OCI-LY7 (cell line): ENCODE measurements around the gene MTSS2. TPM values are rescaled to one million over a fixed set of nuclear protein-coding genes. Genes with fewer than 3 reads are reported as not detected.

ENCODE experiments used
- BruUV-seq: library from RNA; stranded (reverse); fragments of 400-500 nt; replicated peaks from 2 replicates; lab custom pipeline; 2021; lab: Mats Ljungman, UMichigan
- CTCF ChIA-PET: fragments of 300-600 bp; sonication (Branson Sonifier 250); formaldehyde crosslinking; loops from one replicate; lab custom pipeline; 2022; ENCODE audit warnings: antibody characterized with exemption; ENCODE audit not compliant: unreplicated experiment; lab: Charles Lee
- POLR2A ChIA-PET: fragments of 300-600 bp; sonication (Branson Sonifier 250); formaldehyde crosslinking; loops from one replicate; lab custom pipeline; 2022; ENCODE audit warnings: antibody characterized with exemption; lab: Charles Lee
- DNase-seq: peaks from one replicate; pipeline ENCODE4 v3.0.0-alpha.2; 2015; ENCODE audit warnings: low spot score
- H2AFZ ChIP-seq: fragments of 200-600 bp; sonication (generic), shearing (Covaris generic); 2 replicates; pipeline ENCODE4 v1.6.1; 2014; ENCODE audit warnings: mild to moderate bottlenecking, antibody characterized with exemption, low read length, moderate library complexity
- H3K27ac ChIP-seq: fragments of 200-600 bp; sonication (generic); 2 replicates; pipeline ENCODE4 v1.5.1; 2014; ENCODE audit warnings: mixed run types, low read depth, mild to moderate bottlenecking, moderate library complexity, low read length, inconsistent platforms; ENCODE audit not compliant: poor library complexity, severe bottlenecking
- H3K36me3 ChIP-seq: fragments of 200-600 bp; sonication (generic); 2 replicates; pipeline ENCODE4 v1.6.1; 2014; ENCODE audit warnings: mild to moderate bottlenecking, antibody characterized with exemption, low read length, moderate library complexity, mixed read lengths; ENCODE audit not compliant: insufficient read depth
- H3K4me1 ChIP-seq: fragments of 200-600 bp; sonication (generic); 2 replicates; pipeline ENCODE4 v1.5.1; 2014; ENCODE audit warnings: mild to moderate bottlenecking, low read length; ENCODE audit not compliant: insufficient read depth, poor library complexity, severe bottlenecking
- H3K4me2 ChIP-seq: fragments of 200-600 bp; sonication (generic); 2 replicates; pipeline ENCODE4 v1.6.1; 2014; ENCODE audit warnings: mild to moderate bottlenecking, low read length
- H3K4me3 ChIP-seq: fragments of 200-600 bp; sonication (generic); 2 replicates; pipeline ENCODE4 v1.5.1; 2014; ENCODE audit warnings: mild to moderate bottlenecking, low read depth, low read length; ENCODE audit not compliant: poor library complexity, severe bottlenecking
- H3K79me2 ChIP-seq: fragments of 200-600 bp; sonication (generic); 2 replicates; pipeline ENCODE4 v1.6.1; 2016; ENCODE audit warnings: low read depth, mild to moderate bottlenecking, low read length, moderate library complexity, mixed read lengths; ENCODE audit not compliant: insufficient read depth
- H3K9me2 ChIP-seq: fragments of 200-600 bp; sonication (generic); 2 replicates; pipeline ENCODE4 v1.6.1; 2016; ENCODE audit warnings: mild to moderate bottlenecking, low read length, mixed read lengths; ENCODE audit not compliant: insufficient read depth
- H3K9me3 ChIP-seq: fragments of 200-600 bp; sonication (generic); 2 replicates; pipeline ENCODE4 v1.6.1; 2014; ENCODE audit warnings: mild to moderate bottlenecking, mixed run types, low read length, mixed read lengths
- H4K20me1 ChIP-seq: fragments of 200-600 bp; sonication (generic); 2 replicates; pipeline ENCODE4 v1.6.1; 2014; ENCODE audit warnings: mild to moderate bottlenecking, antibody characterized with exemption, low read length, moderate library complexity, mixed read lengths; ENCODE audit not compliant: insufficient read depth
- EZH2phosphoT487 ChIP-seq: fragments of 200-600 bp; sonication (generic); IDR thresholded peaks from 2 replicates; pipeline ENCODE4 v1.6.1; 2018; ENCODE audit warnings: low read depth, borderline replicate concordance, mild to moderate bottlenecking, mixed run types, antibody characterized with exemption, low read length, moderate library complexity, mixed read lengths
- intact Hi-C: fragments of 100-400 bp; cut with micrococcal nuclease; formaldehyde crosslinking; loops from one replicate; pipeline ENCODE4 v1.10.0; 2022; ENCODE audit not compliant: unreplicated experiment
- total RNA-seq, 2 experiments: library from RNA; depleted of rRNA in 1 of 2; stranded (reverse); fragments of >200 nt in 1 of 2; shearing (Covaris generic) in 1 of 2; gene quantifications; 2 replicates each; pipeline ENCODE4 v1.2.3, GENCODE V29; 2014 to 2022
- TF ChIP-seq, protein P1 (sequence below): fragments of 200-600 bp; sonication (generic); conservative IDR thresholded peaks from 2 replicates; pipeline ENCODE4 v1.5.1; 2014; ENCODE audit warnings: mild to moderate bottlenecking, antibody characterized with exemption, low read length, moderate library complexity, mixed read lengths

MTSS2 gene
- total RNA-seq, 2 experiments from 2014 or later: 0.17 to 0.19 TPM

DNA sequence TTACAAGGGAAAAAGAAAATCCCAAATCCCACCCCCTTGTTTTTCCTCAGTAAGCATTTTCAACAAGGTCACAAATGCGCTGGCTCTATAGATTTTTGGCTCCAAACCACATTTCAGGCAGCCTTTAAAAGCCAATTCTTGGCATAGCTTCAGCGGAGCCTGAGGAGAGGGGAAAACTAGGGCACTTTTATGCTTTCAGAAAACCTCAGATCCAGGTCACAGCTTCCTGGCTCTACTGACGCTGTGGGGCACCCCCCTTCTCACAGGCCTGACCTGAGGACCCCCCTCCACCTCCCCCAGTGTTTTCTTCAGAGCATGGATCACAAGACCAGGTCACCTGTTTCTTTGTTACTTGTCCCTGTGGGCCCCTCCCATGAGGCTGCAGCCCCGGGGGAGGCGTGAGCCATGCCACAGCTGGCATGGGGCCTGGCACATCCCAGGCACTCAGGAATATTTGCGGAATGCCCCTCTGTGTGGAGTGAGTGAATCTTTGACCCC is 30.1 kb upstream of the MTSS2 start:
- Histone ChIP-seq H3K36me3 (peaks cover 12% of the 10 kb centered on the region), H4K20me1 (no peaks in the 10 kb centered on the region), H3K79me2 (no peaks in the 10 kb centered on the region), H3K9me2 (no peaks in the 10 kb centered on the region), H3K27ac (no peak overlapping the region), H3K9me3 (no peaks in the 10 kb centered on the region), H3K4me2 (no peak overlapping the region), H3K4me1 (no peaks in the 10 kb centered on the region), H2AFZ (no peak overlapping the region), H3K4me3 (no peak overlapping the region)
- CTCF ChIA-PET: no interaction called here
- no TSS peak for BruUV-seq
- POLR2A ChIA-PET: interaction anchor here (0.6 kb wide), 1 partner anchor 181 kb away, joined by 5 read pairs; no protein-coding TSS in a partner anchor
- no peak for DNase-seq
- intact Hi-C loops: no loop called here
- TF ChIP-seq EZH2phosphoT487: no peak
- TF ChIP-seq, protein P1, sequence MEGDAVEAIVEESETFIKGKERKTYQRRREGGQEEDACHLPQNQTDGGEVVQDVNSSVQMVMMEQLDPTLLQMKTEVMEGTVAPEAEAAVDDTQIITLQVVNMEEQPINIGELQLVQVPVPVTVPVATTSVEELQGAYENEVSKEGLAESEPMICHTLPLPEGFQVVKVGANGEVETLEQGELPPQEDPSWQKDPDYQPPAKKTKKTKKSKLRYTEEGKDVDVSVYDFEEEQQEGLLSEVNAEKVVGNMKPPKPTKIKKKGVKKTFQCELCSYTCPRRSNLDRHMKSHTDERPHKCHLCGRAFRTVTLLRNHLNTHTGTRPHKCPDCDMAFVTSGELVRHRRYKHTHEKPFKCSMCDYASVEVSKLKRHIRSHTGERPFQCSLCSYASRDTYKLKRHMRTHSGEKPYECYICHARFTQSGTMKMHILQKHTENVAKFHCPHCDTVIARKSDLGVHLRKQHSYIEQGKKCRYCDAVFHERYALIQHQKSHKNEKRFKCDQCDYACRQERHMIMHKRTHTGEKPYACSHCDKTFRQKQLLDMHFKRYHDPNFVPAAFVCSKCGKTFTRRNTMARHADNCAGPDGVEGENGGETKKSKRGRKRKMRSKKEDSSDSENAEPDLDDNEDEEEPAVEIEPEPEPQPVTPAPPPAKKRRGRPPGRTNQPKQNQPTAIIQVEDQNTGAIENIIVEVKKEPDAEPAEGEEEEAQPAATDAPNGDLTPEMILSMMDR: no peak

DNA sequence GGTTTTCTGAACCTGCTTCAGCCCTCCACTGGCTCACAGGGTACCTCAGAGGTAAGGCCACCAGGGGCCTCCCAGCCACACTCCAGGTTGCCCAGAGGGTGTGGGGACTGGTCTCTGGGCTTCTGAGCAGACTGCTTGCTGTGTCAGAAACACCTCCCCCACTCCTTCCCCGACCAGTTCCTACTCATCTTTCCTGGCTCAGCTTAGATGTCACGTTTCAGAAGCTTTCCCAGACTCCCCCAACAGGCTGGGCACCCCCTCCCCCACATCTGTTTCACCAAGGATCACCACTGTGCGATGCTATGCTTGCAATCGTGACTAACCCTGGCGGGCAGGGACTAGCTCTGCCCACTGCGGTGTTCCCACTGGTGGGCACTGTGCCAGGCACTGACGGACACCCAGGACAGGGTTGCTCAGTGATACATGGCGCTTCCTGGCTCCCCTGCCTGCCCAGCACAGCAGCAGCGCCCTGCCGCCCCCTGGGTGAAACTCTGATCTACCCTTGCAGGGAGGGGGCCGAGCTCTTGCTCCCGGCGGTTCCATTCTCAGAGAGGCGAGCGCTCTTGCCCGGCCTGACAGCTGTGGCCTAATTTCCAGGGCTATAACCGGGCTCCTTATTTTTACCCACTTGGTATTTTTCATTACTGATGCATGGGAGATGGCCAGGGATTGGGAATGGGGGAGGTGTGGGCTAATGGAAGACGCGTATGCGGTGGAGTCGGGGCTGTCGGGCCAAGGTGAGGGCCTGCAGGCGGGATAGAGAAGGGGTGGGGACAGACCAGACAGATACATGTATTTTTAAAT is 29.4 kb upstream of the MTSS2 start:
- TF ChIP-seq, protein P1: no peak
- no peak for TF ChIP-seq EZH2phosphoT487
- Histone ChIP-seq H4K20me1 (no peaks in the 10 kb centered on the region), H3K36me3 (peaks cover 8% of the 10 kb centered on the region), H3K4me2 (no peak overlapping the region), H3K27ac (no peak overlapping the region), H3K4me1 (no peaks in the 10 kb centered on the region), H2AFZ (no peak overlapping the region), H3K9me2 (no peaks in the 10 kb centered on the region), H3K4me3 (no peak overlapping the region), H3K79me2 (no peaks in the 10 kb centered on the region), H3K9me3 (no peaks in the 10 kb centered on the region)
- BruUV-seq: no TSS peak
- no peak for DNase-seq
- ChIA-PET POLR2A (no interaction called here), CTCF (no interaction called here)
- intact Hi-C loops: no loop called here

DNA sequence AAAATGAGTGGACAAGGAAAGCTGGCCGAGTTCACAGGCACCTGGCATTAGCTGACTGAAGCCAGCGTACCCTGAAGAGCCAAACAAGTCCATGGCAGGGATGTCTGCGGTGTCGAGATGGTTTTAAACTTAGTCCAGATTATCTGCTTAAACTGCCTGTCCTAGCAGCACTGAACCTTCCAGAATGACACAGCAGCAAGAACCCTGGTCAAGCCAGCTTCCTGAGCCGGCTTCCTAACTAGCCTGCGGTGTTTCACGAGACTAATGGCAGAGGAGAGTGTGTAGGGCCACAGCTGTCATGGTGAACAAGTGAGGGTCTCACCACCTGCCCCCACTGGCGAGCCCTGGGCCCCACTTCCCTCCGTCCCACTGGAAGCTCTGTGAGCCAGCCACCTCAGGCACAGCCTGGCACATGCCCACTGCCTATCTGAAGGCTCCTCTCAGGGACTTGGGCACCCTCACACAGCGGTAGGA is 28.8 kb upstream of the MTSS2 start:
- no peaks in the 10 kb centered on the region for H3K9me3 ChIP-seq
- DNase-seq: no peak
- peaks cover 2% of the 10 kb centered on the region for H3K36me3 ChIP-seq
- no peak overlapping the region for H3K4me2 ChIP-seq
- no peaks in the 10 kb centered on the region for H3K4me1 ChIP-seq
- H3K9me2 ChIP-seq: no peaks in the 10 kb centered on the region
- TF ChIP-seq, protein P1: no peak
- TF ChIP-seq EZH2phosphoT487: no peak
- intact Hi-C loops: no loop called here
- POLR2A ChIA-PET: no interaction called here
- H3K79me2 ChIP-seq: no peaks in the 10 kb centered on the region
- BruUV-seq: no TSS peak
- no peak overlapping the region for H3K27ac ChIP-seq
- H2AFZ ChIP-seq: no peak overlapping the region
- H4K20me1 ChIP-seq: no peaks in the 10 kb centered on the region
- no peak overlapping the region for H3K4me3 ChIP-seq
- CTCF ChIA-PET: no interaction called here
